Body of pancreas (tissue), 4 donors: ENCODE measurements around the gene INTS2. TPM values are rescaled to one million over a fixed set of nuclear protein-coding genes. Genes with fewer than 3 reads are reported as not detected.

Experiments
- ATAC-seq: fragments of 150-250 bp; one replicate; pipeline ENCODE4 v1.9.1; 2016
- DNase-seq, 4 donors: peaks; one replicate each; pipeline ENCODE4 v3.0.0-alpha.2; 2019
- H3K27ac ChIP-seq, 4 donors: fragments of 200-600 bp; sonication (generic); 1 replicate in 3 of 4; 2 replicates in 1 of 4; pipeline versions ENCODE4 v1.5.1 to v1.6.1; 2016 to 2019; ENCODE audit warnings: mild to moderate bottlenecking in 1 of 4, mixed read lengths in 1 of 4, moderate library complexity in 1 of 4
- H3K27me3 ChIP-seq, 2 donors: fragments of 200-600 bp; sonication (generic); one replicate each; pipeline ENCODE4 v1.6.0; 2016; ENCODE audit warnings: mild to moderate bottlenecking in 1 of 2
- H3K36me3 ChIP-seq, 2 donors: fragments of 200-600 bp; sonication (generic); replicated peaks in 1 of 2; 2 replicates each; pipeline ENCODE4 v1.5.1; 2016; ENCODE audit warnings: low read depth in 2 of 2; ENCODE audit not compliant: insufficient read depth in 1 of 2
- H3K4me1 ChIP-seq: fragments of 200-600 bp; sonication (generic); one replicate; pipeline ENCODE4 v1.6.0; 2016
- H3K4me3 ChIP-seq, 2 donors: fragments of 200-600 bp; sonication (generic); 1 replicate in 1 of 2; 2 replicates in 1 of 2; pipeline ENCODE4 v1.5.1; 2016 to 2019
- H3K9me3 ChIP-seq, 3 donors: fragments of 200-600 bp; sonication (generic); 1 replicate in 2 of 3; 2 replicates in 1 of 3; pipeline ENCODE4 v1.5.1; 2016
- POLR2A ChIP-seq, 3 donors: fragments of 450-650 bp; IDR thresholded peaks; one replicate each; pipeline ENCODE4 v1.6.1; 2016; ENCODE audit warnings: antibody characterized with exemption in 3 of 3, mild to moderate bottlenecking in 2 of 3
- WGBS, 2 donors: methylation state at CpG; one replicate each; pipeline ENCODE4 v1.1.5; 2017; 5-methylcytosine and 5-hydroxymethylcytosine counted together
- intact Hi-C: fragments of 100-400 bp; cut with DNase I; formaldehyde crosslinking; loops from one replicate; pipeline ENCODE4 v1.15.1; 2023
- total RNA-seq, 2 donors: library from RNA; depleted of rRNA; stranded (reverse); fragments of >200 nt; gene quantifications; one replicate each; pipeline ENCODE4 v1.1.0, GENCODE V29; 2016
- TF ChIP-seq, protein P1 (sequence below), 7 experiments: fragments of 450-650 bp in 4 of 7; fragments of 200-600 bp in 3 of 7; sonication (generic) in 3 of 7; IDR thresholded peaks; one replicate each; pipeline ENCODE4 v1.5.1; 2016 to 2019; ENCODE audit warnings: antibody characterized with exemption in 7 of 7

Gene INTS2
- total RNA-seq, 2 donors from 2014 or later: 3.6 to 13.2 TPM

- intact Hi-C loops: no loop called here
- Histone ChIP-seq H3K9me3 (no peaks in the 10 kb centered on the region), H3K4me3 (no peak overlapping the region), H3K36me3 (no peaks in the 10 kb centered on the region), H3K27me3 (no peaks in the 10 kb centered on the region), H3K27ac (no peak overlapping the region), H3K4me1 (no peaks in the 10 kb centered on the region)
- DNase-seq (no peak), ATAC-seq (no peak)
- WGBS, 2 donors: 92 to 95% methylated on average over 1 of the region's 1 CpG
- no peak for TF ChIP-seq POLR2A (IDR thresholded peaks at IDR 0.05)
- TF ChIP-seq, protein P1, sequence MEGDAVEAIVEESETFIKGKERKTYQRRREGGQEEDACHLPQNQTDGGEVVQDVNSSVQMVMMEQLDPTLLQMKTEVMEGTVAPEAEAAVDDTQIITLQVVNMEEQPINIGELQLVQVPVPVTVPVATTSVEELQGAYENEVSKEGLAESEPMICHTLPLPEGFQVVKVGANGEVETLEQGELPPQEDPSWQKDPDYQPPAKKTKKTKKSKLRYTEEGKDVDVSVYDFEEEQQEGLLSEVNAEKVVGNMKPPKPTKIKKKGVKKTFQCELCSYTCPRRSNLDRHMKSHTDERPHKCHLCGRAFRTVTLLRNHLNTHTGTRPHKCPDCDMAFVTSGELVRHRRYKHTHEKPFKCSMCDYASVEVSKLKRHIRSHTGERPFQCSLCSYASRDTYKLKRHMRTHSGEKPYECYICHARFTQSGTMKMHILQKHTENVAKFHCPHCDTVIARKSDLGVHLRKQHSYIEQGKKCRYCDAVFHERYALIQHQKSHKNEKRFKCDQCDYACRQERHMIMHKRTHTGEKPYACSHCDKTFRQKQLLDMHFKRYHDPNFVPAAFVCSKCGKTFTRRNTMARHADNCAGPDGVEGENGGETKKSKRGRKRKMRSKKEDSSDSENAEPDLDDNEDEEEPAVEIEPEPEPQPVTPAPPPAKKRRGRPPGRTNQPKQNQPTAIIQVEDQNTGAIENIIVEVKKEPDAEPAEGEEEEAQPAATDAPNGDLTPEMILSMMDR (IDR thresholded peaks at IDR 0.05): no peak
Measured at GRCh38 chr17:61856035-61856434, 71.7 kb downstream of the INTS2 start.

GRCh38 chr17:61852857-61853256 is 74.9 kb downstream of the INTS2 start:
- DNase-seq (no peak), ATAC-seq (no peak)
- Histone ChIP-seq H3K4me1 (no peaks in the 10 kb centered on the region), H3K27ac (no peak overlapping the region), H3K4me3 (no peak overlapping the region), H3K36me3 (no peaks in the 10 kb centered on the region), H3K27me3 (no peaks in the 10 kb centered on the region), H3K9me3 (no peaks in the 10 kb centered on the region)
- 96 to 97% methylated on average over 2 of the region's 2 CpGs for WGBS, 2 donors
- intact Hi-C loops: no loop called here
- no peak for TF ChIP-seq POLR2A (IDR thresholded peaks at IDR 0.05)
- TF ChIP-seq, protein P1 (IDR thresholded peaks at IDR 0.05): no peak

GRCh38 chr17:61849674-61850073 is 78.1 kb downstream of the INTS2 start:
- Histone ChIP-seq H3K27ac (no peak overlapping the region), H3K9me3 (no peaks in the 10 kb centered on the region), H3K4me1 (no peaks in the 10 kb centered on the region), H3K4me3 (no peak overlapping the region), H3K36me3 (no peaks in the 10 kb centered on the region), H3K27me3 (no peaks in the 10 kb centered on the region)
- no peak for TF ChIP-seq POLR2A (IDR thresholded peaks at IDR 0.05)
- TF ChIP-seq, protein P1 (IDR thresholded peaks at IDR 0.05): no peak
- no peak for ATAC-seq
- DNase-seq: no peak
- intact Hi-C loops: no loop called here

GRCh38 chr17:61848896-61849295 is 78.9 kb downstream of the INTS2 start:
- H3K27me3 ChIP-seq: no peaks in the 10 kb centered on the region

GRCh38 chr17:61848247-61848646 is 79.5 kb downstream of the INTS2 start:
- DNase-seq (no peak), ATAC-seq (no peak)
- Histone ChIP-seq H3K9me3 (no peaks in the 10 kb centered on the region), H3K36me3 (no peaks in the 10 kb centered on the region), H3K27me3 (no peaks in the 10 kb centered on the region), H3K4me1 (no peaks in the 10 kb centered on the region), H3K27ac (no peak overlapping the region), H3K4me3 (no peak overlapping the region)
- intact Hi-C loops: no loop called here
- WGBS, 2 donors: 86 to 91% methylated on average over 2 of the region's 2 CpGs
- TF ChIP-seq POLR2A (IDR thresholded peaks at IDR 0.05): no peak
- TF ChIP-seq, protein P1 (IDR thresholded peaks at IDR 0.05): no peak

More at GRCh38 chr17:61848896-61849295, 78.9 kb downstream of the INTS2 start:
- ATAC-seq (no peak), DNase-seq (no peak)
- Histone ChIP-seq H3K27ac (no peak overlapping the region), H3K9me3 (no peaks in the 10 kb centered on the region), H3K4me3 (no peak overlapping the region), H3K4me1 (no peaks in the 10 kb centered on the region), H3K36me3 (no peaks in the 10 kb centered on the region)
- intact Hi-C loops: no loop called here
- 41 to 48% methylated on average over 2 of the region's 2 CpGs for WGBS, 2 donors
- TF ChIP-seq, protein P1 (IDR thresholded peaks at IDR 0.05): no peak
- TF ChIP-seq POLR2A (IDR thresholded peaks at IDR 0.05): no peak
